Naive thymus-derived CD4-positive, alpha-beta T cell (primary cell): Measurements from ENCODE around the gene AKAP6. TPM values are rescaled to one million over a fixed set of nuclear protein-coding genes. Genes with fewer than 3 reads are reported as not detected.

ENCODE experiments used
- ATAC-seq: fragments of 150-1000 bp; cut with Tn5 transposase; 2 replicates; pipeline ENCODE4 v1.10.0; 2021; ENCODE audit warnings: mild to moderate bottlenecking, moderate library complexity
- CTCF ChIA-PET: fragments of 350-600 bp; sonication (Branson Sonifier 250); formaldehyde crosslinking; loops from one replicate; lab custom pipeline; 2021; ENCODE audit warnings: antibody characterized with exemption; lab: Charles Lee
- POLR2A ChIA-PET: fragments of 350-600 bp; sonication (Branson Sonifier 250); formaldehyde crosslinking; loops from one replicate; lab custom pipeline; 2021; ENCODE audit warnings: antibody characterized with exemption, inconsistent platforms; lab: Charles Lee
- DNase-seq, 9 donors: peaks; one replicate each; pipeline versions ENCODE4 v3.0.0 to v3.0.0-alpha.2; 2020 to 2022; ENCODE audit warnings: mixed read lengths in 1 of 9
- H3K27ac ChIP-seq: one replicate; pipeline ENCODE4 v1.7.0; 2013; ENCODE audit warnings: mild to moderate bottlenecking, low read depth, low read length, moderate library complexity
- H3K27me3 ChIP-seq, 2 donors: one replicate each; pipeline ENCODE4 v1.7.0; 2013; ENCODE audit warnings: low read length in 2 of 2, mild to moderate bottlenecking in 2 of 2, moderate library complexity in 2 of 2; ENCODE audit not compliant: control insufficient read depth in 2 of 2, insufficient read depth in 2 of 2
- H3K36me3 ChIP-seq, 3 experiments: 1 replicate in 2 of 3; 2 replicates in 1 of 3; pipeline ENCODE4 v1.7.0; 2013; ENCODE audit warnings: low read length in 3 of 3, mild to moderate bottlenecking in 3 of 3, moderate library complexity in 1 of 3; ENCODE audit not compliant: insufficient read depth in 3 of 3, control insufficient read depth in 2 of 3
- H3K4me1 ChIP-seq, 2 donors: one replicate each; pipeline ENCODE4 v1.7.0; 2013; ENCODE audit warnings: low read length in 2 of 2, mild to moderate bottlenecking in 2 of 2, moderate library complexity in 1 of 2; ENCODE audit not compliant: control insufficient read depth in 2 of 2, insufficient read depth in 2 of 2
- H3K4me3 ChIP-seq: 2 replicates; pipeline ENCODE4 v1.7.0; 2013; ENCODE audit warnings: mild to moderate bottlenecking, low read length
- H3K9me3 ChIP-seq, 3 experiments: 1 replicate in 2 of 3; 2 replicates in 1 of 3; pipeline ENCODE4 v1.7.0; 2013; ENCODE audit warnings: low read length in 3 of 3; ENCODE audit not compliant: control insufficient read depth in 2 of 3
- H3K27ac Mint-ChIP-seq, 9 donors: one replicate each; pipeline ENCODE4 v1.8.0; 2020 to 2022; ENCODE audit warnings: mixed read lengths in 9 of 9, mild to moderate bottlenecking in 8 of 9, moderate library complexity in 5 of 9, inconsistent platforms in 2 of 9
- H3K27me3 Mint-ChIP-seq, 5 donors: one replicate each; pipeline ENCODE4 v1.8.0; 2021 to 2022; ENCODE audit warnings: mixed read lengths in 5 of 5, mild to moderate bottlenecking in 1 of 5
- H3K36me3 Mint-ChIP-seq, 5 donors: one replicate each; pipeline ENCODE4 v1.8.0; 2020 to 2022; ENCODE audit warnings: mixed read lengths in 5 of 5, mild to moderate bottlenecking in 3 of 5, inconsistent platforms in 1 of 5
- H3K4me1 Mint-ChIP-seq, 7 donors: one replicate each; pipeline ENCODE4 v1.8.0; 2020 to 2022; ENCODE audit warnings: mixed read lengths in 7 of 7, mild to moderate bottlenecking in 3 of 7, inconsistent platforms in 1 of 7
- H3K4me3 Mint-ChIP-seq, 10 donors: one replicate each; pipeline ENCODE4 v1.8.0; 2020 to 2022; ENCODE audit warnings: mild to moderate bottlenecking in 10 of 10, mixed read lengths in 10 of 10, moderate library complexity in 6 of 10, inconsistent platforms in 2 of 10
- H3K9me3 Mint-ChIP-seq, 11 donors: one replicate each; pipeline ENCODE4 v1.8.0; 2020 to 2022; ENCODE audit warnings: mixed read lengths in 11 of 11, mild to moderate bottlenecking in 4 of 11, inconsistent platforms in 1 of 11, moderate library complexity in 1 of 11
- intact Hi-C, 2 donors: fragments of 100-400 bp; cut with micrococcal nuclease; formaldehyde crosslinking; loops; one replicate each; pipeline ENCODE4 v1.15.1; 2023
- polyA plus RNA-seq, 2 donors: library from polyadenylated mRNA; unstranded; fragments of 300-500 nt; fragmentation: Illumina TruSeq; gene quantifications; one replicate each; pipeline ENCODE4 v1.2.3, GENCODE V29; 2021
- total RNA-seq, 6 experiments: library from RNA in 5 of 6; stranded (reverse) in 5 of 6; gene quantifications; 1 replicate in 5 of 6; 2 replicates in 1 of 6; pipeline ENCODE4 v1.2.3 and lab custom pipeline; 2021 to 2026

Gene AKAP6
- total and polyA plus RNA-seq, 7 experiments from 2014 or later: 0.29 to 7.9 (median 4.1) TPM

- DNase-seq (no peak), ATAC-seq (no peak)
- CTCF ChIA-PET: no interaction called here
- Histone ChIP-seq H3K4me1 (no peaks in the 10 kb centered on the region), H3K4me3 (no peak overlapping the region), H3K36me3 (no peaks in the 10 kb centered on the region), H3K27me3 (no peaks in the 10 kb centered on the region), H3K27ac (no peak overlapping the region), H3K9me3 (no peaks in the 10 kb centered on the region)
- Mint-ChIP-seq H3K36me3 (peaks cover 0 to 6% (median 3%) of the 10 kb centered on the region in 5 donors), H3K27ac (no peak overlapping the region), H3K9me3 (peaks cover 0 to 13% (median 5%) of the 10 kb centered on the region in 11 donors), H3K4me1 (peaks cover 0 to 4% (median 2%) of the 10 kb centered on the region in 7 donors), H3K27me3 (peaks cover 0 to 11% (median 5%) of the 10 kb centered on the region in 5 donors), H3K4me3 (no peak overlapping the region)
- POLR2A ChIA-PET: no interaction called here
- intact Hi-C loops: no loop called here
These were observed 292.5 kb downstream of the AKAP6 start for GRCh38 chr14:32621585-32621984.

DNA sequence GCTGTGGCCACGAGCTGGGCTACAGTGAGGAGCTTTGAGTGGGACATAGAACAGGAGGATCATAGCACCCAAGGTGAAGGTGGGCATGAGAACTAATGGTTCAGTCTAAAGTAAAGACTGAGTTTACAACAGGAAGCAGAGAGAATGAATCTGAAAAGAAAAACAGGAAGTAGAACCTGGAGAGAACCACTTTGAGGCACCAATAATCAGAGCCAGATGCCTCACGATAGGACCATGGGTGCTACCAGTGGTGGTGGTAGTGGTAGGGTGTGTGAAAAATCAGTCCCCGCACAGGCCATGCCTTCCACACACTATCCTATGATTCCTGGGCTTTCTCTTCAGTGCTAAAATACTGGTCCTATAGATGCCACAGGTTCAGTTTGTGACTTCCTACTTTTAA, 293.6 kb downstream of the AKAP6 start:
- Histone ChIP-seq H3K9me3 (no peaks in the 10 kb centered on the region), H3K4me3 (no peak overlapping the region), H3K27me3 (no peaks in the 10 kb centered on the region), H3K36me3 (no peaks in the 10 kb centered on the region), H3K4me1 (no peaks in the 10 kb centered on the region), H3K27ac (no peak overlapping the region)
- ATAC-seq: no peak
- no peak for DNase-seq
- Mint-ChIP-seq H3K4me1 (peaks cover 0 to 5% (median 3%) of the 10 kb centered on the region in 7 donors), H3K4me3 (no peak overlapping the region), H3K9me3 (peaks cover 0 to 16% (median 5%) of the 10 kb centered on the region in 11 donors), H3K27ac (no peak overlapping the region), H3K27me3 (peaks cover 0 to 11% (median 5%) of the 10 kb centered on the region in 5 donors), H3K36me3 (peaks cover 0 to 6% (median 3%) of the 10 kb centered on the region in 5 donors)
- CTCF ChIA-PET: no interaction called here
- POLR2A ChIA-PET: no interaction called here
- intact Hi-C loops: no loop called here

DNA sequence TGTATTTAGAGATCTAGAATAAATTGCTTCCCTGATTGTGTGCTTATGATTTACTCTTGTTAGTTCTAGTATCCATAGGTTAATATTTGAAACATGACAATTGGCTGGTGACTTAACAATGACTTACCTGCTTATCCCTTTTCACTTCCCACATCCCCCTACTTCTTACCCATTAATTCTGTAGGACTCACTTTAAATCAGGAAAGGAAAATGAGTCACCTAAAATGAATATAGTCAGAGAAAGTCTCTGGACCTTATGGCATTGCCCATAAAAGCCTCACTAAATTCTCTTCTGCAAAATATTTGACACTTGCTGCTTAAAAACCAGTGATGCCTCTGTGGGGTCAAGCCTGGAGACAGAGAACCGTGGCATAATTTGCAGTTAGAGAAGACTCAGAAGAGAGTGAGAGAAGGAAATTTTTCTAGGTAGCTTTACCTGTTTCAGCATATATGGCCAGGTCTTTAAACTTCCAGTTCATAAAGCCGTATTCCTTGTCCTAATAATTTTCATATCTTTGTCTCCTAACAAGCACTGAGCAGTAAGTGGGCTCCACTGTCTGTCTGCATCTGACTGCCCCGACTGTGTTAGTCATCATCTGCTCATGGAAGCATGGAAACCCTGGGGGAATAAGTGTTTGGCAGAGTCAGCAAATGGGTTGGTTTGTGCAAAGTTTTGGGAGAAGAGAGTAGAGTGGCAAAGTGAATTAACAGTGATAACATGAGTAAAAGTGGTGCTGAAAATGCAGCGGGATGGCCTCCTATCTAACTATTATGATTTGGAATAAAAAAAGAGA, 294.4 kb downstream of the AKAP6 start:
- intact Hi-C loops: no loop called here
- no peak overlapping the region for H3K4me3 Mint-ChIP-seq
- Histone ChIP-seq H3K9me3 (no peaks in the 10 kb centered on the region), H3K36me3 (no peaks in the 10 kb centered on the region), H3K27me3 (no peaks in the 10 kb centered on the region), H3K4me1 (no peaks in the 10 kb centered on the region), H3K27ac (no peak overlapping the region), H3K4me3 (no peak overlapping the region)
- CTCF ChIA-PET: no interaction called here
- peaks cover 0 to 11% (median 5%) of the 10 kb centered on the region in 5 donors for H3K27me3 Mint-ChIP-seq
- peaks cover 0 to 7% (median 3%) of the 10 kb centered on the region in 7 donors for H3K4me1 Mint-ChIP-seq
- no peak for ATAC-seq
- POLR2A ChIA-PET: no interaction called here
- peaks cover 0 to 6% (median 3%) of the 10 kb centered on the region in 5 donors for H3K36me3 Mint-ChIP-seq
- H3K27ac Mint-ChIP-seq: no peak overlapping the region
- DNase-seq: no peak
- peaks cover 0 to 16% (median 5%) of the 10 kb centered on the region in 11 donors for H3K9me3 Mint-ChIP-seq

DNA sequence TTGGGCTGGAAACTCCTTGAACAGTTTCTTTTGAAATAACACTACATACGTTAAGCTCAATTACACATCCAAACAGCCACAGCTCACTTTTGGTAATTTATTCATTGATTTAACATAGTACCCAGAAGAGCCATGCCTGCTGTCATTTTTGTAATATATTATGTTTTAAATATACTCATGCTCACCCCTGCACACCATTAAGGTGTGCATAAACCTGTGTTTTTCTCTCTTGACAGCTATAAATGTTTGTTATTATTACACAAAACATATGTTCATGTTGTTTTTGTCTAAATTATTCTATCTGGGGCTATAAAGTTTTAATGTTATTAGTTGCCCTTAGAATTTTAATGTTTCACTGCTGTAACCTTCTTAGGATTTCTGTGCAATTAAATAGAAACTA, 296.1 kb downstream of the AKAP6 start:
- H3K27ac Mint-ChIP-seq: no peak overlapping the region
- ChIA-PET POLR2A (no interaction called here), CTCF (no interaction called here)
- no peak for ATAC-seq
- H3K27me3 Mint-ChIP-seq: peaks cover 0 to 5% (median 4%) of the 10 kb centered on the region in 5 donors
- H3K4me3 Mint-ChIP-seq: no peak overlapping the region
- H3K9me3 Mint-ChIP-seq: peaks cover 0 to 5% (median 0%) of the 10 kb centered on the region in 11 donors
- no peaks in the 10 kb centered on the region for H3K36me3 ChIP-seq
- H3K27ac ChIP-seq: no peak overlapping the region
- H3K36me3 Mint-ChIP-seq: peaks cover 0 to 3% (median 0%) of the 10 kb centered on the region in 5 donors
- no peaks in the 10 kb centered on the region for H3K4me1 ChIP-seq
- no peaks in the 10 kb centered on the region for H3K27me3 ChIP-seq
- peaks cover 0 to 7% (median 3%) of the 10 kb centered on the region in 7 donors for H3K4me1 Mint-ChIP-seq
- intact Hi-C loops: no loop called here
- H3K4me3 ChIP-seq: no peak overlapping the region
- no peaks in the 10 kb centered on the region for H3K9me3 ChIP-seq
- no peak for DNase-seq

DNA sequence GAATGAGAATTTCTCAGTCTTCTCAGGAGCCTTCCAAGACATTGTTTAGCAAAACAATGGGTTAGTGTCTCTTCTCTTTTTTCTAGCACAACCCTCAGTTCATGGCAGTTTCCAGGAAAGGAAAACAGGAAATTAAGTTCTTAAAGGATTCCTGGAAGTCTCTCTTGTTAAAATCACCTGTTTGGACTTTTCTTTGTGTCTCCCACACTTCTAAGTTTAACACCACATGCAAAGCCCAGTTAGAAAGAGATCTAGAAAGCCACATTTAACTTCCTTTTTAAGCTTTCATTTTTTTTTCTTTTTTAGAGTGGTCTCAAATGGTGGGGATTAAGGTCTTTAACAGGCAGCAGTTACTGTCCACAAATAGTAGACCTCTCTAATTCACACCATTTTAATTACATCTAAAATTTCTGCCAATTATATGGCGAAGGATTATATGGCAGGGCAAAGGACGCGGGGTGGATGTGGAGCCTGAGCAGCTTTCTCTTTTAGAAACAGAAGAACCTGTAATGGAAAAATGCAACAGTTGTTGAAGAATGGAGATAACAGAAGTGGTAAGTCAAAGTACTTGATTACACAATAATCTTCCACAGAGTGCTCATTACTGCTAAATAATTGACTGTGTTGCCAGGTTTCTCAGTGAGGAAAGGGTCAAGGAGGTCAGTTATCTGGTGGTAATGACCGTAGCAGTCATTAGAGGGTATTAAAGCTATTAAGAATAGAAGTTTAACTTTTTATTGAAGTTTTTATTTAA, 298.6 kb downstream of the AKAP6 start:
- intact Hi-C loops: no loop called here
- POLR2A ChIA-PET: no interaction called here

GRCh38 chr14:32629236-32629635, 300.1 kb downstream of the AKAP6 start:
- Histone ChIP-seq H3K27me3 (no peaks in the 10 kb centered on the region), H3K36me3 (no peaks in the 10 kb centered on the region), H3K9me3 (no peaks in the 10 kb centered on the region), H3K4me3 (no peak overlapping the region), H3K4me1 (no peaks in the 10 kb centered on the region), H3K27ac (no peak overlapping the region)
- no peak for ATAC-seq
- H3K4me1 Mint-ChIP-seq: peaks cover 0 to 5% (median 0%) of the 10 kb centered on the region in 7 donors
- no peak for DNase-seq
- ChIA-PET CTCF (no interaction called here), POLR2A (interaction anchor here (0.6 kb wide), 1 partner anchor 290 kb away, joined by 3 read pairs; no protein-coding TSS in a partner anchor)
- no peak overlapping the region for H3K4me3 Mint-ChIP-seq
- H3K27ac Mint-ChIP-seq: no peak overlapping the region
- H3K36me3 Mint-ChIP-seq: no peaks in the 10 kb centered on the region
- intact Hi-C loops: no loop called here
- peaks cover 0 to 5% (median 0%) of the 10 kb centered on the region in 11 donors for H3K9me3 Mint-ChIP-seq
- no peaks in the 10 kb centered on the region for H3K27me3 Mint-ChIP-seq

More for the DNA sequence above, 298.6 kb downstream of the AKAP6 start:
- no peaks in the 10 kb centered on the region for H3K27me3 ChIP-seq
- no peak overlapping the region for H3K27ac ChIP-seq
- no peak overlapping the region for H3K4me3 ChIP-seq
- no peak for DNase-seq
- no peak for ATAC-seq
- CTCF ChIA-PET: no interaction called here
- no peaks in the 10 kb centered on the region for H3K36me3 ChIP-seq
- H3K4me1 ChIP-seq: no peaks in the 10 kb centered on the region
- Mint-ChIP-seq H3K4me3 (no peak overlapping the region), H3K36me3 (no peaks in the 10 kb centered on the region), H3K27me3 (no peaks in the 10 kb centered on the region), H3K4me1 (peaks cover 0 to 5% (median 0%) of the 10 kb centered on the region in 7 donors), H3K9me3 (peaks cover 0 to 5% (median 0%) of the 10 kb centered on the region in 11 donors), H3K27ac (no peak overlapping the region)
- H3K9me3 ChIP-seq: no peaks in the 10 kb centered on the region
